Common myeloid progenitor, CD34-positive (primary cell): ENCODE results near the gene SLC9A1.

Experiments
- CTCF ChIA-PET: fragments of 350-600 bp; sonication (Branson Sonifier 250); formaldehyde crosslinking; loops from one replicate; lab custom pipeline; 2021; ENCODE audit warnings: antibody characterized with exemption; lab: Charles Lee
- POLR2A ChIA-PET: fragments of 350-600 bp; sonication (Branson Sonifier 250); formaldehyde crosslinking; loops from one replicate; lab custom pipeline; 2021; ENCODE audit warnings: antibody characterized with exemption; lab: Charles Lee
- DNase-seq, 3 donors: peaks; one replicate each; pipeline versions ENCODE4 v3.0.0 to v3.0.0-alpha.2; 2013
- H3K27ac ChIP-seq, 2 experiments: 1 replicate in 1 of 2; 2 replicates in 1 of 2; pipeline ENCODE4 v1.7.0; 2013; ENCODE audit warnings: inconsistent platforms in 2 of 2, low read length in 2 of 2, mild to moderate bottlenecking in 2 of 2, low read depth in 1 of 2, moderate library complexity in 1 of 2; ENCODE audit not compliant: severe bottlenecking in 2 of 2, insufficient read depth in 1 of 2, poor library complexity in 1 of 2
- H3K27me3 ChIP-seq, 5 experiments: replicated peaks in 2 of 5; 1 replicate in 3 of 5; 2 replicates in 2 of 5; pipeline versions ENCODE4 v1.6.1 to v1.7.0; 2013; ENCODE audit warnings: low read length in 4 of 5, mild to moderate bottlenecking in 2 of 5, moderate library complexity in 2 of 5, inconsistent platforms in 1 of 5; ENCODE audit not compliant: insufficient read depth in 5 of 5, control insufficient read depth in 4 of 5
- H3K36me3 ChIP-seq, 4 experiments: 1 replicate in 2 of 4; 2 replicates in 2 of 4; pipeline versions ENCODE4 v1.6.1 to v1.7.0; 2013; ENCODE audit warnings: low read length in 3 of 4, control low read depth in 1 of 4, mild to moderate bottlenecking in 1 of 4; ENCODE audit not compliant: control insufficient read depth in 4 of 4, insufficient read depth in 4 of 4
- H3K4me1 ChIP-seq, 4 experiments: 1 replicate in 3 of 4; 2 replicates in 1 of 4; pipeline versions ENCODE4 v1.6.1 to v1.7.1; 2013; ENCODE audit warnings: low read length in 3 of 4, mild to moderate bottlenecking in 3 of 4, control low read depth in 1 of 4, inconsistent platforms in 1 of 4, moderate library complexity in 1 of 4; ENCODE audit not compliant: control insufficient read depth in 4 of 4, insufficient read depth in 4 of 4; ENCODE audit errors: control extremely low read depth in 1 of 4
- H3K4me3 ChIP-seq, 7 experiments: 1 replicate in 4 of 7; 2 replicates in 3 of 7; pipeline versions ENCODE4 v1.5.1 to v1.7.0; 2013; ENCODE audit warnings: mild to moderate bottlenecking in 7 of 7, low read length in 6 of 7, moderate library complexity in 6 of 7, inconsistent platforms in 2 of 7, low read depth in 2 of 7, control low read depth in 1 of 7; ENCODE audit not compliant: insufficient read depth in 4 of 7, control insufficient read depth in 1 of 7; ENCODE audit errors: extremely low read depth in 1 of 7
- H3K9me3 ChIP-seq, 5 experiments: 1 replicate in 4 of 5; 2 replicates in 1 of 5; pipeline versions ENCODE4 v1.6.1 to v1.7.1; 2013; ENCODE audit warnings: low read length in 4 of 5, mild to moderate bottlenecking in 2 of 5, inconsistent platforms in 1 of 5, low read depth in 1 of 5, moderate library complexity in 1 of 5; ENCODE audit not compliant: control insufficient read depth in 4 of 5, insufficient read depth in 2 of 5; ENCODE audit errors: control extremely low read depth in 1 of 5
- WGBS: methylation state at CpG from one replicate; pipeline ENCODE4 v1.1.5; 2013; ENCODE audit not compliant: insufficient coverage; 5-methylcytosine and 5-hydroxymethylcytosine counted together

The SLC9A1 gene

DNA sequence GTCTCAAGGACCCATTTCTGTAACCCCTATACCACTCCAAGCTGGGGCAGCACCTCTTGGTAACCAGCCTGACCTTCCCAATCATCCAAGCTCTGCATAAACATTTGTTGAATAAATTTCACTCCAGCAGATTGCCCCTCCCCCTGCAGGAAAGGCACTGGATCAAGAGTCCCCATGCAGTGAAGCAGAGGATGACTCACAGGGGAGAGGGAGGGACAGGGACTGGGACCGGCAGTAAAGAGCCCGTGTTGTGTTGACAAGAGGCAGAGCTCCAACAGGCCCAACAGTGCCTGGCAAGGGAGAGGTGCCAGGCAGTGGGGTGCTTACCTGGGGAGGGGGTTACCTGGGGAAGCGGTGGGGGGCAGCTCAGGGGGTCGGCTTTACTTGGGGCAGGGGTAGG is 32.3 kb downstream of the SLC9A1 start:
- Histone ChIP-seq H3K36me3 (peaks cover 0 to 11% (median 3%) of the 10 kb centered on the region in 4 experiments), H3K27ac (no peak overlapping the region), H3K4me3 (no peak overlapping the region), H3K27me3 (no peaks in the 10 kb centered on the region), H3K4me1 (peaks cover 0 to 9% (median 2%) of the 10 kb centered on the region in 4 experiments), H3K9me3 (no peaks in the 10 kb centered on the region)
- POLR2A ChIA-PET = interaction anchor here (0.5 kb wide), 1 partner anchor 61 kb away, joined by 5 read pairs; no protein-coding TSS in a partner anchor
- CTCF ChIA-PET = interaction anchor here (1.1 to 1.4 kb wide), 2 partner anchors 18 to 34 kb away, joined by 4 read pairs; no protein-coding TSS in a partner anchor
- peak in 1 of 3 donors; percentile 15 for DNase-seq
- WGBS = 100% methylated on average over 2 of the region's 4 CpGs

DNA sequence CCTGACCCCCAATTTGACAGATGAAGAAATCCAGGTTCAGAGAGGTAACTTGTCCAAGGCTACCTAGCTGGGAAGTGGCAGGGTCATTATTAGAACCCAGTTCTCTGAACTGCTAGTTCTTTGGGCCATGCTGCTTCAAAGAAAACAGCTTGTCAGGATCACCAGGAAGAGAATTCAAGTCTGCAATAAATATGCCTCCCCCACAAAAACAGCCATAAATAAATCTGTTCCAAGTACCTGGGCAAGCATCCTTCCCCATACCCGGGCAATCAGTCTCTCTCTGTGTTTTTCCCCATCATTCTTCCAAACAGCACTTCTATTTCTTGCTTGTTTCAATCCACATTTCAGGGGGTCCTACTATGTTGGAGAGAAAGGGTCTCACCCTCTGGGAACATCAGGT is 34.1 kb downstream of the SLC9A1 start:
- H3K9me3 ChIP-seq = no peaks in the 10 kb centered on the region
- 29% methylated on average over 1 of the region's 1 CpG for WGBS
- no peak for DNase-seq
- peaks cover 0 to 4% (median 1%) of the 10 kb centered on the region in 4 experiments for H3K36me3 ChIP-seq
- H3K27me3 ChIP-seq = no peaks in the 10 kb centered on the region
- no peak overlapping the region for H3K4me3 ChIP-seq
- H3K27ac ChIP-seq = no peak overlapping the region
- CTCF ChIA-PET = no interaction called here
- POLR2A ChIA-PET = no interaction called here
- H3K4me1 ChIP-seq = peaks cover 0 to 26% (median 15%) of the 10 kb centered on the region in 4 experiments

- Histone ChIP-seq H3K36me3 (peaks cover 0 to 9% (median 1%) of the 10 kb centered on the region in 4 experiments), H3K27ac (no peak overlapping the region), H3K27me3 (no peaks in the 10 kb centered on the region), H3K4me1 (peaks cover 7 to 48% (median 27%) of the 10 kb centered on the region in 4 experiments), H3K4me3 (no peak overlapping the region), H3K9me3 (no peaks in the 10 kb centered on the region)
- ChIA-PET CTCF (interaction anchor here (0.7 to 2.4 kb wide), 4 partner anchors 15 to 973 kb away, joined by 4 to 9 read pairs (median 6); no protein-coding TSS in a partner anchor), POLR2A (no interaction called here)
- DNase-seq = no peak
- 78% methylated on average over 3 of the region's 4 CpGs for WGBS
Observed at GRCh38 chr1:27118440-27118689, 36.6 kb downstream of the SLC9A1 start.

GRCh38 chr1:27117733-27118439 is 37.0 kb downstream of the SLC9A1 start:
- no peak overlapping the region for H3K27ac ChIP-seq
- H3K9me3 ChIP-seq = no peaks in the 10 kb centered on the region
- H3K27me3 ChIP-seq = no peaks in the 10 kb centered on the region
- CTCF ChIA-PET = interaction anchor here (0.8 to 2.4 kb wide), 8 partner anchors 12 to 74 kb away, joined by 3 to 9 read pairs (median 4); no protein-coding TSS in a partner anchor
- WGBS = 92% methylated on average over 9 of the region's 12 CpGs
- POLR2A ChIA-PET = interaction anchor here (0.5 to 0.9 kb wide), 3 partner anchors 36 to 1165 kb away, joined by 3 to 4 read pairs (median 3); no protein-coding TSS in a partner anchor
- peaks cover 0 to 10% (median 1%) of the 10 kb centered on the region in 4 experiments for H3K36me3 ChIP-seq
- no peak overlapping the region for H3K4me3 ChIP-seq
- DNase-seq = no peak
- H3K4me1 ChIP-seq = peaks cover 7 to 51% (median 27%) of the 10 kb centered on the region in 4 experiments

- Histone ChIP-seq H3K27me3 (no peaks in the 10 kb centered on the region), H3K4me1 (peaks cover 7 to 61% (median 33%) of the 10 kb centered on the region in 4 experiments), H3K36me3 (peaks cover 0 to 10% (median 1%) of the 10 kb centered on the region in 4 experiments), H3K4me3 (peak overlapping the region in 1 of 7 experiments; percentile 44), H3K9me3 (no peaks in the 10 kb centered on the region), H3K27ac (no peak overlapping the region)
- peak in 2 of 3 donors; percentile 81 to 84 for DNase-seq
- CTCF ChIA-PET = interaction anchor here (0.7 to 2.4 kb wide), 9 partner anchors 14 to 184 kb away, joined by 3 to 9 read pairs (median 5); no protein-coding TSS in a partner anchor
- POLR2A ChIA-PET = interaction anchor here (0.9 kb wide), 1 partner anchor 37 kb away, joined by 3 read pairs; no protein-coding TSS in a partner anchor
Observed at GRCh38 chr1:27116697-27117096, 38.2 kb downstream of the SLC9A1 start.

DNA sequence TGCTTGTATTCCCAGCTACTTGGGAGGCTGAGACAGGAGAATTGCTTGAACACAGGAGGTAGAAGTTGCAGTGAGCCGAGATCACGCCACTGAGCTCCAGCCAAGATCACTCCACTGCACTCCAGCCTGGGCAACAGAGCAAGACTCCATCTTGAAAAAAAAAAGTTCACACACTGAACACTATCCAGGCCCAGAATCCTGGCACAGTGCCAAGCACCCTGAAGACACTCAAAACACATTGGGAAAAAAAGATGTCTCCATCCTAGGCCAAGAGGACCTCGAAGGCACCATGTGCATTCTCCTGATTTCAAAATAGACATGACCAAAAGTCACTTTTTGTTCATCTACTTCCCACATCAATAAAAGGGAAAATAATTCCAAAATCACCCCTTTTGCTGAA is 38.7 kb downstream of the SLC9A1 start:
- H3K27ac ChIP-seq = no peak overlapping the region

More for the DNA sequence above, 38.7 kb downstream of the SLC9A1 start:
- ChIA-PET POLR2A (interaction anchor here (1.9 kb wide), 1 partner anchor 39 kb away, joined by 15 read pairs; the partner anchor contains the start of gene SLC9A1), CTCF (interaction anchor here (0.7 to 2.4 kb wide), 8 partner anchors 14 to 185 kb away, joined by 3 to 8 read pairs (median 4); no protein-coding TSS in a partner anchor)
- Histone ChIP-seq H3K4me3 (peak overlapping the region in 1 of 7 experiments; percentile 44), H3K9me3 (no peaks in the 10 kb centered on the region), H3K36me3 (peaks cover 0 to 10% (median 1%) of the 10 kb centered on the region in 4 experiments), H3K4me1 (peaks cover 8 to 66% (median 37%) of the 10 kb centered on the region in 4 experiments), H3K27me3 (no peaks in the 10 kb centered on the region)
- peak in 1 of 3 donors; percentile 26 for DNase-seq
- 86% methylated on average over 1 of the region's 3 CpGs for WGBS
